ENCODE data around the gene LAMB4. TPM values are rescaled to one million over a fixed set of nuclear protein-coding genes. Genes with fewer than 3 reads are reported as not detected.
A peak's percentile ranks its signal among the peaks of the same experiment; 100 is the strongest.

The LAMB4 gene
- total RNA-seq, 2 donors from 2014 or later: not detected

DNA sequence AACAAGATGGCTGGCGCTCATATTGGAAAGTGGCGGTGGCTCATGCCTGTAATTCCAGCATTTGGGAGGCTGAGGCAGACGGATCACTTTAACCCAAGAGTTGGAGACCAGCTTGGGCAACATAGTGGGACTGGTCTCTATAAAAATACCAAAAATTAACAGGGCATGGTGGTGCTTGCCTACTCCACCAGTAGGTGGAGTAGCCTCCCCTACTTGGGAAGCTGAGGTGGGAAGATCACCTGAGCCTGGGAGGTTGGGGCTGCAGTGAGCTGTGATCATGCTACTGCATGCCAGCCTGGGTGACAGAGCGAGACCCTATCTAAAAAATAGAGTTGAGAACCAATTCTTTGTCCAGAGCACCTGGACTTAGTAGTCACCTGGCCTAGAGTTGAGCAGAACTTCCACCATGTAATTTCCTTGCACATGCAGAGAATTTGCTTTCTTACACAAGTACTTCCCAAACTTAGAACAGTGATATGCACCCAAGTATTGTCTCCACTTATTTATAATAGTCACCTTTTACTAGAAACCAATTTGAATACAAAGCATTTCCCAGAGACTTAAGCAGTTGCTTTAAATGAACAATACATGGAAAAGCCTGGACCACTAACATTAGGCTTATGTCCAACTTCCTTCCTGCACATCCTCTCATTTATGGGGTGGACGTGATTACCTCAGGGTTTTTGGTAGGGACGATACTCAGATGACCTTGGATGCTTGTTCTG, 15.9 kb downstream of the LAMB4 start:
- no peak for ATAC-seq
- no peaks in the 10 kb centered on the region for H3K4me1 Mint-ChIP-seq
- no peaks in the 10 kb centered on the region for H3K9me3 ChIP-seq (ENCODE audit: control insufficient read depth, low read length, poor library complexity, severe bottlenecking)

DNA sequence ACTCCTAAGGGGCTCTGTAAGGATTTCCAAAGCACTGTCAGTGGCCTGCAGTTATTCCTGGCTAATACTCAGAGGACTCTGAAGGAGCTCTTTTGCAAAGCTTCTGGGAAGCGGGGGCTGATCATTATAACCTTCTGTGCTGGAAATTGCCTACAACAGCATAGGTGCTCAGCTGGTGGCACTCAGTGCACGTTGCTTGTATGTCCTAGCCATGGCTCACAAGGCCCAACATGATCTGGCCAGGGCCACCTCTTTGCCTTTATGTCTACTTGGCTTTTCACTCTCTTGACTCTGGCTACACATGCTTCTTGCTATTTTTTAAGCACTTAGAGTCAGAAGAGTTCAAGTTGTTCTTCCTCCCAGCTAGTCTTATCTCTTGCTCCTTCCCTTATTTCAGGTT, 17.5 kb downstream of the LAMB4 start:
- H3K4me1 Mint-ChIP-seq: no peaks in the 10 kb centered on the region
- DNase-seq (no peak), ATAC-seq (no peak)
- peaks cover 14% of the 10 kb centered on the region for H3K27me3 Mint-ChIP-seq
- no peak overlapping the region for H3K27ac Mint-ChIP-seq
- H3K4me3 Mint-ChIP-seq: no peak overlapping the region
- no peaks in the 10 kb centered on the region for H3K36me3 Mint-ChIP-seq (ENCODE audit: low read depth)
- H3K9me3 ChIP-seq (ENCODE audit: control insufficient read depth, low read length, poor library complexity, severe bottlenecking): no peaks in the 10 kb centered on the region

More for the DNA sequence above, 15.9 kb downstream of the LAMB4 start:
- DNase-seq: no peak
- H3K27me3 Mint-ChIP-seq: peaks cover 14% of the 10 kb centered on the region
- H3K36me3 Mint-ChIP-seq (ENCODE audit: low read depth): no peaks in the 10 kb centered on the region
- no peak overlapping the region for H3K4me3 Mint-ChIP-seq
- no peak overlapping the region for H3K27ac Mint-ChIP-seq

DNA sequence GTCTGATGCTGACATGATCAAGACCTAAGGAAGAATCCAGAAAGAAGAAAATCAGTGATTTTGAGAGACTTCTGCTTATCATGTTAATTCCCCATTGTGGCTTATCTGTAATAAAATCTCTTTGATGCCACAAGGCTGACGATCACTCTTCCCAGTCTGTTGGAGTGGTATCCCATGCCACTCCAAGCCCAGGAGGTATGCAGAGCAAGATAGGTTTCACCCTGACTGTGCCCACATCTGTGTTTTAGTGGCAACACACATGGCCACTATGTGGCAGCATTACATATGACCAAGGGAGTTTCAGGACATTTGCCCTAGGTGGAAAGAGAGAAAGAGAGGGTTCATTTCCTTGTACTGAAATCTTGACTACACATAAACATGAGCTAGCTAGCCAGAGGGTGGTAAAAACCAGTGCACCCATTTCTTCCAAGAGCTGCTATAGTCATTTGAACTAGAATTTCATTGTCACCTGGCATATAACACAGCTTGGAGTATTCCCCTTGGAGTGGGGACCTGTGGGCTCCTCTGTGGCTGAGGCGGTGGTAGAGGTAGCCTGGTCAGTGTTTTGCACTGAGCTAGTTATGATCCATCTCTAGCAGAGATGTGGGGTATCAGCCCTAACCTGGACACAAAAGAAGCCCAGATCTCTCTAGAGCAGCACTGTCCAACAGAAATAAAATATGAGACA, 20.8 kb downstream of the LAMB4 start:
- H3K9me3 ChIP-seq (ENCODE audit: control insufficient read depth, low read length, poor library complexity, severe bottlenecking): no peaks in the 10 kb centered on the region
- no peaks in the 10 kb centered on the region for H3K4me1 Mint-ChIP-seq
- DNase-seq (no peak), ATAC-seq (no peak)
- peak overlapping the region; percentile 9 for H3K27ac Mint-ChIP-seq
- H3K36me3 Mint-ChIP-seq (ENCODE audit: low read depth): no peaks in the 10 kb centered on the region
- no peaks in the 10 kb centered on the region for H3K27me3 Mint-ChIP-seq
- no peak overlapping the region for H3K4me3 Mint-ChIP-seq

DNA sequence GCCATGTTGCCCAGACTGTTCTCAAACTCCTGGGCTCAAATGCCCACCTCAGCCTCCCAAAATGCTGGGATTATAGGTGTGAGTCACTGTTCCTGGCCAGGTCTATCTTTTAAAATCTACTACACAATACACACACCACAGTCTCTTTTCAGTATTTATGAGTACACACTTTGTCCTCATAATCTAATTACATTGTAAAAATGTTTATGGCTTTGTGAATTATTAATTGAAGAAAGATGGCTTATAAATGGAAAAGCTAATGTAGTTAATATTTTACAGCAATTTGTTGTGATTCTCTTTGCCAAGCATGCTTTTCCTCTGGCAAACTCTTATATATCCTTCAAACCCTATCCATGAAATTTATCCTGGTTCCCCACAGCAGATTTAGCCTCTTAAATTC, 22.0 kb downstream of the LAMB4 start:
- Mint-ChIP-seq H3K4me3 (no peak overlapping the region), H3K27me3 (peaks cover 10% of the 10 kb centered on the region), H3K27ac (no peak overlapping the region), H3K36me3 (ENCODE audit: low read depth) (no peaks in the 10 kb centered on the region), H3K4me1 (no peaks in the 10 kb centered on the region)
- DNase-seq: no peak
- H3K9me3 ChIP-seq (ENCODE audit: control insufficient read depth, low read length, poor library complexity, severe bottlenecking): no peaks in the 10 kb centered on the region
- ATAC-seq: no peak

DNA sequence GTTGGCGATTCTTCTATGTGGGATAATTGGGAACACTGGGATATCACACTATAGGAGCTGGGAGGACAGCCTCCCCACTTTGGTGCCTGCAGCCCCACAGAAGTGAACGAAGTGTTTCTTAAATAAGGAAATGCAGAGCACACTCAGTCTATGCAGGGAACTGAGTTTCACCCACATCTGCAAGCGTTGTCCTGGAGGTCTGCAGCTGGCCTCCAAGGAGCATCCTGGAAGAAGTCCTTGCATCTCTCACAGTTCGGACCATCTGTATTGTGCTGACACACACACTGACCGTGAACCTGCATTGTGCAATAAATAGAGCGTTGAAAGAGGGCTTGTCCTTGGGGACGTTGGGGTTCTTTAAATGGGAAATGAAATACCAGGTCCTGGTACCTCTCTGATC, 25.8 kb downstream of the LAMB4 start:
- Mint-ChIP-seq H3K36me3 (ENCODE audit: low read depth) (no peaks in the 10 kb centered on the region), H3K4me1 (no peaks in the 10 kb centered on the region), H3K27ac (no peak overlapping the region), H3K27me3 (peaks cover 25% of the 10 kb centered on the region), H3K4me3 (no peak overlapping the region)
- no peak for DNase-seq
- no peak for ATAC-seq
- no peaks in the 10 kb centered on the region for H3K9me3 ChIP-seq (ENCODE audit: control insufficient read depth, low read length, poor library complexity, severe bottlenecking)

DNA sequence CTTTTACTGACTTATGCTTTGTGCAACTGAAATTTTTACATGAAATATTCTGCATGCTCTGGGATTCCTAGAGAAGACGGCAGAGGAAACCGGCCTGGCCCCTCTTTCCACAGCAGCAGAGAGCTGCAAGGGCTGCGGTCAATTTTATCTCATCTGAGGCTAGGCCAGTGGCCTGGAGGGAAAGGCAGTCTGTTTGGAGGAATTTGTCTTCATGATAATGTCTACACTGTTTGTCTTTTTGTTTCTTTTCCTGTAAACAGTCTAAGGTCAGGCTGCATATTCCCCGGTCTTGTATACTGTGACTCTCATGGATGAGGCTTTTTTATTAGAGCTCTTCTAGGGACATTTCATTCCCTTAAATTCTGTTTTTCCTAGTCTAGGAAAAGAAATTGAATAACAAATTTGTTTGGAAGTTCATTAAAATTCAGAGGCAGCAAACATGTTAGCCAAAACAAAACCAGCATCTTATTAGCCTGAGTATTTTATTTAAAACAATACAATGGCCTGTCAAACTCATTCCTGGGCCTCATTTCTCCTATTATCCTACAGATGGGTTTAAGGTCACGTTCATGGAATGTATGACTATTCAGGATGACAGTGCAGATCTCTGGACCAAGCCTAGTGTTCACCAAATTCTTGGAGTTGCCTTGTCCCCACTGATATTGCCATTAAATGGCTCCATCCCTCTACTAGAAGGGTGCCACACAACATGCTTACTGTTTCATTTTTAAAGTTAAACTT, 26.4 kb downstream of the LAMB4 start:
- no peak overlapping the region for H3K4me3 Mint-ChIP-seq
- no peak for ATAC-seq

DNA sequence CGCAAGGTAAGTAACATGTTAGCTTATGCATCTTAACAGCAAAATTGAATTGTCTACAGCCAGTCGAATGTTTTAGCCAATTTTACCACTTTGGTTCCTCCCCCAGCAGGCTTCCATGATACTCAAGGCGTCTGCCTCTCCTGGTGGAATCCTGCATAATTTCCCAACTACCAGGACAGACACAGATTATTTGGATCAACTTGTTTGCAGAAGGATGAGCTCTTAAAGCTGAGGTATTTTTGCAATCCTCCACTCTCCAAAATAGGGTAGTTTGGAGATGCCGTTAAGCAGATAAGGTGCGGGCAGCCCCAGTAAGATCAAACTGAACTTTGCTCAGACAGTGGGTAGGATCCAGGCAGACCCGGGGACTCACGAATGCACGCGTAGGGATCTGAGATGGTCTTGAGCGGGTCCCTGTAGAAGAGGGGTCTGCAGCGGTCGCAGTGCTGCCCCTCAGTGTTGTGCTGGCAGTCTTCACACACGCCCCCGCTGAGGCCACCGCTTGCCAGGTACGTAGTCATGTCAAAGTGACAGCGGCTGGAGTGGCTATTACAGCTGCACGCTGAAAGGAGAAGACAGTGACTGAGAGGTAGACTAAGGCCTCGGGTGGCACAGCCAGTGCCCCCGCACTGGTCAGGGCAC, 27.4 kb downstream of the LAMB4 start:
- ATAC-seq (no peak), DNase-seq (no peak)
- H3K4me3 Mint-ChIP-seq: no peak overlapping the region
- H3K9me3 ChIP-seq (ENCODE audit: control insufficient read depth, low read length, poor library complexity, severe bottlenecking): no peaks in the 10 kb centered on the region
- H3K27ac Mint-ChIP-seq: no peak overlapping the region
- peaks cover 2% of the 10 kb centered on the region for H3K36me3 Mint-ChIP-seq (ENCODE audit: low read depth)
- H3K27me3 Mint-ChIP-seq: peaks cover 31% of the 10 kb centered on the region
- no peaks in the 10 kb centered on the region for H3K4me1 Mint-ChIP-seq

More for the DNA sequence above, 26.4 kb downstream of the LAMB4 start:
- Mint-ChIP-seq H3K27me3 (peaks cover 31% of the 10 kb centered on the region), H3K4me1 (no peaks in the 10 kb centered on the region), H3K36me3 (ENCODE audit: low read depth) (peaks cover 2% of the 10 kb centered on the region), H3K27ac (no peak overlapping the region)
- no peak for DNase-seq
- no peaks in the 10 kb centered on the region for H3K9me3 ChIP-seq (ENCODE audit: control insufficient read depth, low read length, poor library complexity, severe bottlenecking)

DNA sequence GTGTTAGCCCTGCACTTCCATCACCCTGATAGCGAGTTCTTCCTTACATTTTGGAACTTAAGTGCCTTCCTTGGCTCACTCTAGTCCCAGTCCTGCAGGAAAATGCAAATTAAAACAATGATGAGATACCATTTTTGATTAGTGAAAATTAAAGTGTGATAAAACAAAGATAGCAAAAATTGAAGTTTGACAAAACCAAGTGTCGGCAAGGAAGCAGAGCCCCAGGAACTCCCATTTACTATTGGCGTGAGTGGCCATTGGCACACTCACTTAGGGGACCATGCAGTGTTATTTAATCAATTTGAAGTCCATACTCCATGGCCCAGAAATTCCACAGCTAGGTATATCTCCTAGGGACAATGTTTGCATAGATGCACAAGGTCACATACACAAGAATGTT, 28.4 kb downstream of the LAMB4 start:
- Mint-ChIP-seq H3K27me3 (peaks cover 31% of the 10 kb centered on the region), H3K27ac (no peak overlapping the region), H3K36me3 (ENCODE audit: low read depth) (peaks cover 2% of the 10 kb centered on the region), H3K4me3 (no peak overlapping the region), H3K4me1 (no peaks in the 10 kb centered on the region)
- ATAC-seq (no peak), DNase-seq (no peak)
- H3K9me3 ChIP-seq (ENCODE audit: control insufficient read depth, low read length, poor library complexity, severe bottlenecking): no peaks in the 10 kb centered on the region

DNA sequence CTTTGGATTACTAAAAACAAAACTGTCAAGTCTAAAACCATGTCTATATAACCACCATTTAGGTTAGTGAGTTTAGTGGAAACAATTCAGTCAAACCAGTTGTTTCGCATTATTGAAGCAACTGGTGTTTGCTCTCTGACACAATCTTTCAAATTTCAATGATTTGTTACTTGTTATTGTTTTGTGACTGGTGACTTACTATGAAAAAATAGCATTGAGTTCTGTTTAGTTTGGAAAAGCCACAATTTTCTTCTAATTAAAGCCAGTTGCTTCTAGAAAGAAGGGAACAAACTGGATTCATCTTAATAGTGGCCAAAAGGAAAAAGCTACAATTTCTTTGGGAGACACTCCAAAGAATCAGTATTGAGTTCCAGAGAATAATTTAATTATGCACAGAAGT, 30.4 kb downstream of the LAMB4 start:
- H3K9me3 ChIP-seq (ENCODE audit: control insufficient read depth, low read length, poor library complexity, severe bottlenecking): no peaks in the 10 kb centered on the region
- H3K27ac Mint-ChIP-seq: no peak overlapping the region
- peaks cover 48% of the 10 kb centered on the region for H3K27me3 Mint-ChIP-seq
- peaks cover 2% of the 10 kb centered on the region for H3K36me3 Mint-ChIP-seq (ENCODE audit: low read depth)
- H3K4me3 Mint-ChIP-seq: no peak overlapping the region
- H3K4me1 Mint-ChIP-seq: peaks cover 3% of the 10 kb centered on the region
- DNase-seq (no peak), ATAC-seq (no peak)

DNA sequence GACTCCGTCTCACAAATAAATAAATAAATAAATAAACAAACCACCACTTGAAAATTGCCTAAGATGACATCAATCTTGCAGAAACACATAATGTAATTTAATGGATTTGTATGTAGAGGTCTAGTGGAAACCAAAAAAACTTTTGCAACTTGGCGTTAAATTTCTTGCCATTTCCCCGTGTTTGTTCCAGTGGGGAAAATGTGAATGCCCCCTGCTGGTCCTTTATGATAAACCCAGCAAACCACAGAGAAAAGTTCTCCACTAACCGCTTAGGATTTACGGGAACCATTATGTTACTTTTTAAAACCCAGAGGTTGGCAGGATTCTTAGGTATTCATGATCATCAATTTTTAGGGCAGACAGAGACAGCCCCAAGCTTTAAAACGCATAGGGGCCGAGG, 32.5 kb downstream of the LAMB4 start:
- Mint-ChIP-seq H3K27me3 (peaks cover 42% of the 10 kb centered on the region), H3K4me3 (no peak overlapping the region), H3K4me1 (peaks cover 5% of the 10 kb centered on the region), H3K27ac (no peak overlapping the region), H3K36me3 (ENCODE audit: low read depth) (peaks cover 2% of the 10 kb centered on the region)
- ATAC-seq (no peak), DNase-seq (no peak)
- no peaks in the 10 kb centered on the region for H3K9me3 ChIP-seq (ENCODE audit: control insufficient read depth, low read length, poor library complexity, severe bottlenecking)

DNA sequence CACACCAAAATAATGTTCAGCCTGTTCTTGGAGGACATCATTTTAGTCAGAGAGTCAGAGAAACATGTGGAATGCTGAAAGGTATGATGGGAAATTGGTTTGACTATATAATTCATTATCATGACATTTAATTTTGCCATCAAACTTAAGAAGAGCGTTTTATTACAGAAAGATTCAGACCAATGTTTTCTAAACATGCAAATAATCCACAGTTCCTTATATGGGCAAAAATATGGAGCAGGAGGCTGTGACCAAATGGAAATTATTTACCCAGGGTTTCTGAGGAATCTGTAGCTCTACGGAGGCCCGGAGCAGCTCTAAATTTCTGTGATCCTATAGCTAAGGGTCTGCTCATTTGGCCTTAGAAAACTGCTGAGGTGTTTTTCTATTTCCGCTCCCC, 33.2 kb downstream of the LAMB4 start:
- DNase-seq: no peak
- H3K36me3 Mint-ChIP-seq (ENCODE audit: low read depth): peaks cover 2% of the 10 kb centered on the region
- ATAC-seq: no peak
- H3K27me3 Mint-ChIP-seq: peaks cover 47% of the 10 kb centered on the region
- peaks cover 5% of the 10 kb centered on the region for H3K4me1 Mint-ChIP-seq
- H3K27ac Mint-ChIP-seq: no peak overlapping the region
- H3K4me3 Mint-ChIP-seq: no peak overlapping the region
- H3K9me3 ChIP-seq (ENCODE audit: control insufficient read depth, low read length, poor library complexity, severe bottlenecking): no peaks in the 10 kb centered on the region

DNA sequence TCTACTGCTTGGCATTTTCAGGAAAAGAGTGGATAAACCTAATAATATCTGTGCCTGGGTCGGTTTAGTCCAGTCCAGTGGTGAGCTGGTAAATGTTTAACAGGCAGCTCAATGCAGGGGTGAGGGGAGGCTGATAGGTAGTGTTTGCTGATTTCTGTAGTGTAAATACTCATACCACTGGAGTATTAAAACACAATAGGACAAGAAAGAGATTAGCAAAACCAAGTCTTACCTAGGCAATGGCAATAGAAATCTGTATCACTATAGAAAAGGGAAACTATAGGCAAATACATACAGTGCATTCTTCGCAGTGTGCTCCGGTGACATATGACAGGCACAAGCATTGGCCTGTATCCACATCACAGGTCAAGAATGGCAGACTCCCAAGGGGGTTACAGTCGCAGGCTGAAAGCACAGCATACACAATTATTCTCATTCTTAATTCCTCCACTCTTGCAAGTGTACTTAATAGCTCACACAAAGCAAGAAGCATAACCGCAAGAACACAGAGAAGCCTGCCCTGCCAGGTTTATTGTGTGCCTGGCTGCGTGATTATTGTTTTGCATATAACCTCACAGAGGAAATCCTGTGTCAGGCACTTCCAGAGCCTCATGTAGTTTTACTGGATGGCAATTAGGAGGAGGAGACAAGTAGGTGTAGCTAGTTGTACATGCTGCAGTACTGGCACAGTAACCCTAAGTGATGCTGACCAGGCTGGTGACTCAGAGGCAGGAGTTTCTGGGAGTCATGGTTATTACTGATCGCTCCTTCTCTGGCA, 35.0 kb downstream of the LAMB4 start:
- H3K9me3 ChIP-seq (ENCODE audit: control insufficient read depth, low read length, poor library complexity, severe bottlenecking): no peaks in the 10 kb centered on the region
- DNase-seq (no peak), ATAC-seq (no peak)
- Mint-ChIP-seq H3K36me3 (ENCODE audit: low read depth) (peaks cover 2% of the 10 kb centered on the region), H3K4me3 (no peak overlapping the region), H3K27ac (no peak overlapping the region), H3K27me3 (peaks cover 50% of the 10 kb centered on the region), H3K4me1 (peaks cover 5% of the 10 kb centered on the region)
